Bronchial epithelial cell (primary cell): ENCODE measurements around the gene KCTD16. TPM values are rescaled to one million over a fixed set of nuclear protein-coding genes. Genes with fewer than 3 reads are reported as not detected.
A peak's percentile ranks its signal among the peaks of the same experiment; 100 is the strongest.

Source experiments
- DNase-seq: peaks from one replicate; pipeline ENCODE4 v3.0.0-alpha.2; 2010; ENCODE audit warnings: low read depth
- FAIRE-seq: peaks from 2 replicates; lab custom pipeline; 2011; peaks lifted over from hg19 to GRCh38; lab: Jason Lieb, UNC
- H3K27me3 ChIP-seq: 2 replicates; pipeline ENCODE4 v1.5.1; 2011; ENCODE audit warnings: low read length; ENCODE audit not compliant: control insufficient read depth, insufficient read depth
- H3K36me3 ChIP-seq: 2 replicates; pipeline ENCODE4 v1.5.1; 2011; ENCODE audit warnings: low read length; ENCODE audit not compliant: control insufficient read depth, insufficient read depth
- H3K4me3 ChIP-seq: 2 replicates; pipeline ENCODE4 v1.5.1; 2011; ENCODE audit warnings: mild to moderate bottlenecking, low read depth, low read length, control low read depth
- CTCF ChIP-seq: IDR thresholded peaks from 2 replicates; pipeline ENCODE4 v1.5.1; 2011; ENCODE audit warnings: mild to moderate bottlenecking, moderate library complexity, low read length, control low read depth, inconsistent platforms; ENCODE audit not compliant: insufficient read depth, severe bottlenecking
- total RNA-seq: library from RNA; depleted of rRNA; stranded (reverse); fragments of >200 nt; gene quantifications from 2 replicates; pipeline ENCODE4 v1.2.1, GENCODE V29; 2014

The KCTD16 gene
- total RNA-seq, 1 donor from 2014 or later = under 0.01 TPM

- DNase-seq (no peak), FAIRE-seq (peak; percentile 28)
- H3K27me3 ChIP-seq = no peaks in the 10 kb centered on the region
- no peak overlapping the region for H3K4me3 ChIP-seq
- TF ChIP-seq CTCF = no peak
- H3K36me3 ChIP-seq = no peaks in the 10 kb centered on the region
Observed at GRCh38 chr5:144260121-144260520, 89.4 kb downstream of the KCTD16 start.

- TF ChIP-seq CTCF = no peak
- FAIRE-seq (no peak), DNase-seq (no peak)
- no peaks in the 10 kb centered on the region for H3K36me3 ChIP-seq
- peaks cover 2% of the 10 kb centered on the region for H3K27me3 ChIP-seq
- no peak overlapping the region for H3K4me3 ChIP-seq
Observed at GRCh38 chr5:144265643-144266247, 95.1 kb downstream of the KCTD16 start.

- DNase-seq = no peak
- TF ChIP-seq CTCF = no peak
- Histone ChIP-seq H3K4me3 (no peak overlapping the region), H3K27me3 (peaks cover 2% of the 10 kb centered on the region), H3K36me3 (no peaks in the 10 kb centered on the region)
- no peak for FAIRE-seq
Observed at GRCh38 chr5:144267961-144268513, 97.4 kb downstream of the KCTD16 start.

GRCh38 chr5:144273232-144274027 lies 102.8 kb downstream of the KCTD16 start:
- no peaks in the 10 kb centered on the region for H3K36me3 ChIP-seq
- no peak for TF ChIP-seq CTCF
- H3K27me3 ChIP-seq = no peaks in the 10 kb centered on the region
- DNase-seq = no peak
- H3K4me3 ChIP-seq = no peak overlapping the region
- no peak for FAIRE-seq

- no peak for FAIRE-seq
- H3K27me3 ChIP-seq = no peaks in the 10 kb centered on the region
Observed at GRCh38 chr5:144275329-144275728, 104.7 kb downstream of the KCTD16 start.

More at GRCh38 chr5:144275329-144275728, 104.7 kb downstream of the KCTD16 start:
- TF ChIP-seq CTCF = no peak
- no peaks in the 10 kb centered on the region for H3K36me3 ChIP-seq
- H3K4me3 ChIP-seq = no peak overlapping the region
- DNase-seq = no peak
